Cardiac fibroblast (primary cell): ENCODE results near the gene CDKL1.
A peak's percentile ranks its signal among the peaks of the same experiment; 100 is the strongest.

Experiments used
- DNase-seq, 2 donors: peaks; one replicate each; pipeline versions ENCODE4 v3.0.0 to v3.0.0-alpha.2; 2010; ENCODE audit warnings: low read depth in 2 of 2
- H3K4me3 ChIP-seq, 2 donors: replicated peaks in 1 of 2; 1 replicate in 1 of 2; 2 replicates in 1 of 2; pipeline ENCODE4 v1.5.1; 2011; ENCODE audit warnings: low read depth in 2 of 2, low read length in 2 of 2, mild to moderate bottlenecking in 2 of 2, moderate library complexity in 1 of 2
- CTCF ChIP-seq: IDR thresholded peaks from one replicate; pipeline ENCODE4 v1.5.1; 2011; ENCODE audit warnings: low read depth, mild to moderate bottlenecking, low read length, inconsistent platforms

The CDKL1 gene

GRCh38 chr14:50400461-50400860 lies 3.8 kb upstream of the CDKL1 start:
- no peak for DNase-seq
- TF ChIP-seq CTCF: no peak
- H3K4me3 ChIP-seq: no peak overlapping the region

DNA sequence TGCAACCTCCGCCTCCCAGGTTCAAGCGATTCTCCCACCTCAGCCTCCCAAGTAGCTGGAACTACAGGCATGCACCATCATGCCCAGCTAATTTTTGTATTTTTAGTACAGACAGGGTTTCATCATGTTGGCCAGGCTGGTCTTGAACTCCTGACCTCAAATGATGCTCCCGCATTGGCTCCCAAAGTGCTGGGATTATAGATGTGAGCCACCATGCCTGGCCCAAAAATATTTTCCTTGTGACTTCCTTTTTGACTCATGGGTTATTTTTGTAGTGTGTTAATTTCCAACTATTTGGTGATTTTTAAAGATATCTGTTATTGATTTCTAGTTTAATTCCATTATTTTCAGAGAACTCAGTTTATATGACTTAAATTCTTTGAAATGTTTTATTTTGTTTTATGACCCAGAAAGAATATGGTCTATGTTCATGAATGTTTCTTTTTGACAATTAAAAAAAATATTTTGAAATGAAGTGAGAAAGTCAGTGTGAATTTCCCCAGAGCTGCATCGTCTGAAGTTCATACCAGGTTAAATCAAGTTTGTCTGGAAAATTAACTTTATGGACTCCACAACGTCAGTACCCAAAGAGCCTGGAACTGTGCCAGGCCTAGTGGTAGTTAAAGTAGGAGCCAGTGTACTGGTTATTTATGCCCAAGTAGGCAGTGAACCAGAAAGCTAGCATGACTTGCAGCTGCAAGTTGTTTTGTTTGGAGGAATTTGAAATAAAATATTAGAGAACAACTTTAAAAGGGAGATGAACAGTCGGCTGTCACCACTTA lies 2.8 kb upstream of the CDKL1 start:
- peak; percentile 28 to 31 for DNase-seq
- no peak overlapping the region for H3K4me3 ChIP-seq
- TF ChIP-seq CTCF: no peak

GRCh38 chr14:50398189-50398580 lies 1.5 kb upstream of the CDKL1 start:
- H3K4me3 ChIP-seq: no peak overlapping the region
- TF ChIP-seq CTCF: no peak
- DNase-seq: no peak

DNA sequence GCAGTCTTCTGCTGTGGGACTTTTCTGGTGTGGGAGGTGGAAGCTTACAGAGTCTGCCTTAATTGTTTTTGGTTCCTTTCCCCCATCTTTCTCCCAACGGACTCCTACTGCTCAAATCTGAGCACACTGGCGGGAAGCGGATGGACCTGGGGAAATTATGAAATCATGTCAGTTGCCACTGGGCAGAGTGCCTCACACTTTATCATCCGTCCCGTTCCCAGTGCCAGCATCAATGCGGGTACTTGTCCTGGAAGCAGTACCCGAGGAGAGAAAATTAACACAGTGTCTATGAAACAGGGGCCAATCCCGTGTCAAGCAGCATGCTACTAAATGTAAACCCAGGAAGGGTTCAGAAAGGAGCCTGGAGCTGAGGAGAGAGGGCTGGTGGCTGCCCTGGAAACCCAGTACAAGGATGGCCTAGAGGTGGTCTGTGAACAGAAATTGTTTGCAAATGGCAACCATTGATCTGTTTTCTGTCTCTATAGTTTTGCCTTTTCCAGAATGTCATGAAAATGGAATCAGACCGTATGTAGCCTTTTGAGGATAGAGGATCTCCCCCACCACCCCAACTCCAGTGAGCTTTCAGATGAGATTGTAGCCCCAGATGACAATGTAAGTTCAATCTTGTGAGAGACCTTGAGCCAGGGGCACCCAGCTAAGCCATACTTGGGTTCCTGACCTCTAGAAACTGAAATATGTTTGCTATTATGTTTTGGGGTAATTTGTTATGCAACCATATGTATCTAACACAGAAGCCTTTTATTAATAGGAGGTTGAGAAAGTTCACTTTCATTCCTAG lies 908 bp upstream of the CDKL1 start:
- DNase-seq: peak; percentile 30 to 44
- peak overlapping the region; percentile 55 to 65 for H3K4me3 ChIP-seq

GRCh38 chr14:50395448-50395847 lies 1.2 kb downstream of the CDKL1 start:
- peak overlapping the region in 1 of 2 donors; percentile 65 for H3K4me3 ChIP-seq
- DNase-seq: no peak
- no peak for TF ChIP-seq CTCF

More for the DNA sequence above, 908 bp upstream of the CDKL1 start:
- TF ChIP-seq CTCF: no peak

- no peak for TF ChIP-seq CTCF
- DNase-seq: no peak
- no peak overlapping the region for H3K4me3 ChIP-seq
Observed at GRCh38 chr14:50394713-50395112, 2.0 kb downstream of the CDKL1 start.
